Loucy (cell line): ENCODE data around the gene ERMAP.

ENCODE experiments used
- H2AFZ ChIP-seq: fragments of 200-600 bp; sonication (generic); 2 replicates; pipeline ENCODE4 v1.6.0; 2016; ENCODE audit warnings: antibody characterized with exemption, mild to moderate bottlenecking, low read length, moderate library complexity
- H3F3A ChIP-seq: fragments of 200-600 bp; 2 replicates; pipeline ENCODE4 v1.6.0; 2016; ENCODE audit warnings: antibody characterized with exemption, low read depth, mild to moderate bottlenecking
- H3K27me3 ChIP-seq: fragments of 200-600 bp; sonication (generic); 2 replicates; pipeline ENCODE4 v1.6.1; 2014; ENCODE audit warnings: low read length, mild to moderate bottlenecking; ENCODE audit not compliant: insufficient read depth, poor library complexity, severe bottlenecking
- H3K36me3 ChIP-seq: fragments of 200-600 bp; sonication (generic); 2 replicates; pipeline ENCODE4 v1.6.1; 2016; ENCODE audit warnings: low read length; ENCODE audit not compliant: insufficient read depth
- H3K4me1 ChIP-seq: fragments of 200-600 bp; sonication (generic); 2 replicates; pipeline ENCODE4 v1.5.1; 2014; ENCODE audit warnings: low read length, mild to moderate bottlenecking; ENCODE audit not compliant: insufficient read depth, poor library complexity, severe bottlenecking
- H3K4me2 ChIP-seq: fragments of 200-600 bp; sonication (generic); 2 replicates; pipeline ENCODE4 v1.6.0; 2014; ENCODE audit warnings: antibody characterized with exemption, low read length, low read depth, mild to moderate bottlenecking; ENCODE audit not compliant: poor library complexity, severe bottlenecking
- H3K4me3 ChIP-seq: fragments of 200-600 bp; sonication (generic); 2 replicates; pipeline ENCODE4 v1.5.1; 2014; ENCODE audit warnings: low read length, mild to moderate bottlenecking, mixed read lengths; ENCODE audit not compliant: poor library complexity, severe bottlenecking
- H3K79me2 ChIP-seq: fragments of 200-600 bp; sonication (generic); 2 replicates; pipeline ENCODE4 v1.6.1; 2014; ENCODE audit warnings: low read length; ENCODE audit not compliant: insufficient read depth
- H3K9ac ChIP-seq: fragments of 200-600 bp; sonication (generic); 2 replicates; pipeline ENCODE4 v1.6.0; 2014; ENCODE audit warnings: mild to moderate bottlenecking, low read depth, low read length, moderate library complexity; ENCODE audit not compliant: poor library complexity, severe bottlenecking
- H3K9me2 ChIP-seq: fragments of 200-600 bp; sonication (generic); replicated peaks from 2 replicates; pipeline ENCODE4 v1.6.1; 2016; ENCODE audit warnings: low read depth, low read length, mixed read lengths
- H3K9me3 ChIP-seq: fragments of 200-600 bp; sonication (generic); 2 replicates; pipeline ENCODE4 v1.6.1; 2014; ENCODE audit warnings: mild to moderate bottlenecking, antibody characterized with exemption, low read length, low read depth; ENCODE audit not compliant: insufficient read depth
- H4K20me1 ChIP-seq: fragments of 200-600 bp; sonication (generic); 2 replicates; pipeline ENCODE4 v1.6.0; 2014; ENCODE audit warnings: antibody characterized with exemption, low read length, mild to moderate bottlenecking; ENCODE audit not compliant: insufficient read depth, poor library complexity, severe bottlenecking
- EZH2phosphoT487 ChIP-seq: fragments of 200-600 bp; IDR thresholded peaks from 2 replicates; pipeline ENCODE4 v1.6.1; 2018; ENCODE audit warnings: antibody characterized with exemption, mild to moderate bottlenecking, moderate library complexity, borderline replicate concordance
- TF ChIP-seq, protein P1 (sequence below): fragments of 200-600 bp; sonication (generic); conservative IDR thresholded peaks from 2 replicates; pipeline ENCODE4 v1.5.1; 2014; ENCODE audit warnings: mild to moderate bottlenecking, antibody characterized with exemption, low read length

ERMAP gene

DNA sequence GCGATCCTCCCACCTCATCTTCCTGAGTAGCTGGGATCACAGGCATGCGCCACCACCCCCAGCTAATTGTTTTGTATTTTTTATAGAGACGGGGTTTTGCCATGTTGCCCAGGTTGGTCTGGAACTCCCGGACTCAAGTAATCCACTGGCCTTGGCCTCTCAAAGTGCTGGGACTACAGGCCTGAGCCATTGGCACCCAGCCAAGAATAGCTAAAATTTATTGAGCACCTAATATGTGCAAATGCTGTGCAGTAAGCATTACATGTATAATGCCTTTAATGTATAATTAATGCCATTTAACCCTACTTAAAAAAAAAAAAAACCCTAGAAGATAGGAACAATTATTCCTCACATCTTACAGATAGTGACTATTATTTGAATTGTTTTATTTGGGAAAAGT, 72.3 kb downstream of the ERMAP start:
- Histone ChIP-seq H3K36me3 (no peaks in the 10 kb centered on the region), H4K20me1 (no peaks in the 10 kb centered on the region), H2AFZ (no peak overlapping the region), H3K27me3 (no peaks in the 10 kb centered on the region), H3K79me2 (no peaks in the 10 kb centered on the region), H3K9ac (no peak overlapping the region), H3K4me3 (no peak overlapping the region), H3K4me2 (no peak overlapping the region), H3K9me2 (no peaks in the 10 kb centered on the region), H3K9me3 (no peaks in the 10 kb centered on the region), H3K4me1 (no peaks in the 10 kb centered on the region), H3F3A (no peaks in the 10 kb centered on the region)
- TF ChIP-seq, protein P1, sequence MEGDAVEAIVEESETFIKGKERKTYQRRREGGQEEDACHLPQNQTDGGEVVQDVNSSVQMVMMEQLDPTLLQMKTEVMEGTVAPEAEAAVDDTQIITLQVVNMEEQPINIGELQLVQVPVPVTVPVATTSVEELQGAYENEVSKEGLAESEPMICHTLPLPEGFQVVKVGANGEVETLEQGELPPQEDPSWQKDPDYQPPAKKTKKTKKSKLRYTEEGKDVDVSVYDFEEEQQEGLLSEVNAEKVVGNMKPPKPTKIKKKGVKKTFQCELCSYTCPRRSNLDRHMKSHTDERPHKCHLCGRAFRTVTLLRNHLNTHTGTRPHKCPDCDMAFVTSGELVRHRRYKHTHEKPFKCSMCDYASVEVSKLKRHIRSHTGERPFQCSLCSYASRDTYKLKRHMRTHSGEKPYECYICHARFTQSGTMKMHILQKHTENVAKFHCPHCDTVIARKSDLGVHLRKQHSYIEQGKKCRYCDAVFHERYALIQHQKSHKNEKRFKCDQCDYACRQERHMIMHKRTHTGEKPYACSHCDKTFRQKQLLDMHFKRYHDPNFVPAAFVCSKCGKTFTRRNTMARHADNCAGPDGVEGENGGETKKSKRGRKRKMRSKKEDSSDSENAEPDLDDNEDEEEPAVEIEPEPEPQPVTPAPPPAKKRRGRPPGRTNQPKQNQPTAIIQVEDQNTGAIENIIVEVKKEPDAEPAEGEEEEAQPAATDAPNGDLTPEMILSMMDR: no peak
- no peak for TF ChIP-seq EZH2phosphoT487

DNA sequence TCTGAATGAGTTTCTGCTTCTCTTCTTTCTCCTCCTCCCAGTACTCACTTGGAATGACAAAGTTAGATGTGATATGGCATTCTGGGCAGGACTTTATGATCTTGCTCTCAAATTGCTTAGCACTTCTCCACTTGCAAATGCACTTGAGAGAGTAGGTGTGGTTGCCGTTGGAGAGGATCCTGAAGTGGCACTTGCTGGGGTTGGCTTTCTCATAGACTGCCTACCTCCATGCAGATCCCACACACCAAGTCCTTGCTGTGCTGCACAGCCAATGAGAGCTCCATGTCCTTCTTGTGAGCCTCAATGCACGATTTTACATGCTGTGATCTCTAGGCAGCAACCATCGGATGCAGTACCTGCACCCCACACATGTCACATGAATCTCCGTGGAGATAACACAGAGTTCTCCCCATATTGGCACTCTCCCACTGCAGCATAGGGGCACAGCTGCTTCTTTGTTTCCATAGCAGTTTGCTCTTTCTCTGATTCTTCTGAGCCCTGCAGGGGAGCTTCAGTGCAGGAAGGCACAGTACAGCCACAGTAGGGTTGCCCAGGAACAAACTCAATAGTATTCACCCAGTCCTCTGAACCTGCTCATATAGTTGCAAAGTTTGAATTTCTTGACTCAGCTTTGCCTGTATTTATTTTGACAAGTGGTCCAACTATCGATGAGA, 74.7 kb downstream of the ERMAP start:
- Histone ChIP-seq H3F3A (no peaks in the 10 kb centered on the region), H3K4me3 (no peak overlapping the region), H3K4me2 (no peak overlapping the region), H3K9ac (no peak overlapping the region), H3K36me3 (no peaks in the 10 kb centered on the region), H3K9me2 (no peaks in the 10 kb centered on the region), H3K79me2 (no peaks in the 10 kb centered on the region), H3K9me3 (no peaks in the 10 kb centered on the region), H2AFZ (no peak overlapping the region; the same call in 1 of the 2 replicates), H3K27me3 (no peaks in the 10 kb centered on the region), H4K20me1 (no peaks in the 10 kb centered on the region), H3K4me1 (no peaks in the 10 kb centered on the region)
- no peak for TF ChIP-seq EZH2phosphoT487
- TF ChIP-seq, protein P1: no peak
